Sciatic nerve (tissue), 2 donors: ENCODE data around the gene CPLX4. TPM values are rescaled to one million over a fixed set of nuclear protein-coding genes. Genes with fewer than 3 reads are reported as not detected.

Experiments used
- ATAC-seq: fragments of 200-7000 bp; cut with Tn5 transposase; one replicate; pipeline ENCODE4 v1.9.1; 2020; ENCODE audit warnings: mild to moderate bottlenecking, moderate library complexity
- DNase-seq: peaks from one replicate; pipeline ENCODE4 v3.0.0-alpha.2; 2020; ENCODE audit warnings: low spot score
- intact Hi-C: fragments of 100-400 bp; cut with DNase I; formaldehyde crosslinking; loops from one replicate; pipeline ENCODE4 v1.14.2; 2022
- total RNA-seq: library from RNA; stranded (reverse); fragmentation: NEBNext Ultra II Directional; extraction: Animal tissue kit (Norgen Biotek cat#: 25700); gene quantifications from one replicate; pipeline ENCODE4 v1.2.1, GENCODE V29; 2021
- donor health status: DM: no; HTN: no; CAD: no.
- donor health status: DM: no; HTN: no; CAD: no.

The CPLX4 gene
- total RNA-seq, result not detected

GRCh38 chr18:59318460-59319050 lies at the start of gene CPLX4:
TSS of gene CPLX4 (minus strand) at chr18:59318649. CDS start at chr18:59318462, 187 bp downstream.
- DNase-seq, result no peak
- ATAC-seq, result no peak
- intact Hi-C loops, result no loop called here

GRCh38 chr18:59360381-59360780 lies 41.9 kb upstream of the CPLX4 start:
- ATAC-seq (no peak), DNase-seq (no peak)
- intact Hi-C loops, result no loop called here

- ATAC-seq, result peak; percentile 35
Observed at GRCh38 chr18:59359576-59359952, 41.1 kb upstream of the CPLX4 start.

GRCh38 chr18:59358712-59359575 lies 40.5 kb upstream of the CPLX4 start, which contains the start of gene LMAN1:
TSS of gene LMAN1 (minus strand) at chr18:59359265. CDS start at chr18:59359244, 21 bp downstream.
- peak; percentile 97 for DNase-seq
- intact Hi-C loops, result no loop called here
- ATAC-seq, result peak; percentile 100

More at GRCh38 chr18:59359576-59359952, 41.1 kb upstream of the CPLX4 start:
- DNase-seq, result no peak
- intact Hi-C loops, result no loop called here

GRCh38 chr18:59358414-59358711 lies 39.9 kb upstream of the CPLX4 start:
- intact Hi-C loops, result no loop called here
- DNase-seq, result no peak
- no peak for ATAC-seq

GRCh38 chr18:59357928-59358327 lies 39.5 kb upstream of the CPLX4 start:
- ATAC-seq (no peak), DNase-seq (no peak)
- intact Hi-C loops, result no loop called here

GRCh38 chr18:59354731-59355130 lies 36.3 kb upstream of the CPLX4 start:
- ATAC-seq (no peak), DNase-seq (no peak)
- intact Hi-C loops, result no loop called here

- no peak for DNase-seq
- ATAC-seq, result no peak
- intact Hi-C loops, result no loop called here
Observed at GRCh38 chr18:59353079-59353680, 34.7 kb upstream of the CPLX4 start.

- ATAC-seq, result no peak
- intact Hi-C loops, result no loop called here
- no peak for DNase-seq
Observed at GRCh38 chr18:59352250-59352855, 33.9 kb upstream of the CPLX4 start.

- intact Hi-C loops, result no loop called here
- ATAC-seq (no peak), DNase-seq (no peak)
Observed at GRCh38 chr18:59345556-59345955, 27.1 kb upstream of the CPLX4 start.

GRCh38 chr18:59344996-59345395 lies 26.5 kb upstream of the CPLX4 start:
- no peak for ATAC-seq
- intact Hi-C loops, result no loop called here
- DNase-seq, result no peak

GRCh38 chr18:59343926-59344325 lies 25.5 kb upstream of the CPLX4 start:
- ATAC-seq (no peak), DNase-seq (no peak)
- intact Hi-C loops, result no loop called here

GRCh38 chr18:59340817-59341216 lies 22.4 kb upstream of the CPLX4 start:
- ATAC-seq (no peak), DNase-seq (no peak)
- intact Hi-C loops, result no loop called here

- no peak for ATAC-seq
- DNase-seq, result no peak
- intact Hi-C loops, result no loop called here
Observed at GRCh38 chr18:59340312-59340711, 21.9 kb upstream of the CPLX4 start.

- ATAC-seq (no peak), DNase-seq (no peak)
- intact Hi-C loops, result no loop called here
Observed at GRCh38 chr18:59332986-59333385, 14.5 kb upstream of the CPLX4 start.

GRCh38 chr18:59328683-59329082 lies 10.2 kb upstream of the CPLX4 start:
- DNase-seq (no peak), ATAC-seq (no peak)
- intact Hi-C loops, result no loop called here

GRCh38 chr18:59325965-59326364 lies 7.5 kb upstream of the CPLX4 start:
- intact Hi-C loops, result no loop called here
- DNase-seq (no peak), ATAC-seq (no peak)

GRCh38 chr18:59324623-59324971 lies 6.1 kb upstream of the CPLX4 start:
- DNase-seq (no peak), ATAC-seq (no peak)
- intact Hi-C loops, result no loop called here

- DNase-seq, result no peak
- intact Hi-C loops, result no loop called here
- no peak for ATAC-seq
Observed at GRCh38 chr18:59323931-59324622, 5.6 kb upstream of the CPLX4 start.
